GM19468 (cell line): ENCODE results near the gene KCNC3.

ENCODE experiments used
- ATAC-seq: cut with Tn5 transposase; IDR thresholded peaks from one replicate; pipeline ENCODE4 v1.9.1; 2021; ENCODE audit warnings: mild to moderate bottlenecking, moderate library complexity, moderate number of reproducible peaks; ENCODE audit not compliant: unreplicated experiment; ENCODE audit errors: extremely low read depth

The KCNC3 gene

DNA sequence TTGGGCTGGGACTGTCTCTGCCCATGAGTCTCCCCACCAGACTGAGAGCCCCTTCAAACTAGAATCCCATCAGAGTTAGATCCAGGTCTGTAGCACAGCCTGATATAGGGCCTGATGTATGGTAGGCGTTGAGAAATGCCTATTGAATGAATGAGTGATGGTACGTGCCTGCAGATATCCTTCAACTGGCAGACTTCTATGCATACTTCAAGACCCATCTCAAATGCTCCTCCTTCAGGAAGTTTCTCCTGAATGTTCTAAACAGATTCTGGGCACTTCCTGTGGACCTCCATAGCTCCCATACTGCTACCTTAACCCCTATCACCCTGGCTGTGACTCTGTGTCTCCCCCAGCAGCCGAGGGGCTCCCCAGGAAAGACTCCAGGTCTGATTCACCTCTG is 48.2 kb downstream of the KCNC3 start:
- ATAC-seq: no peak

DNA sequence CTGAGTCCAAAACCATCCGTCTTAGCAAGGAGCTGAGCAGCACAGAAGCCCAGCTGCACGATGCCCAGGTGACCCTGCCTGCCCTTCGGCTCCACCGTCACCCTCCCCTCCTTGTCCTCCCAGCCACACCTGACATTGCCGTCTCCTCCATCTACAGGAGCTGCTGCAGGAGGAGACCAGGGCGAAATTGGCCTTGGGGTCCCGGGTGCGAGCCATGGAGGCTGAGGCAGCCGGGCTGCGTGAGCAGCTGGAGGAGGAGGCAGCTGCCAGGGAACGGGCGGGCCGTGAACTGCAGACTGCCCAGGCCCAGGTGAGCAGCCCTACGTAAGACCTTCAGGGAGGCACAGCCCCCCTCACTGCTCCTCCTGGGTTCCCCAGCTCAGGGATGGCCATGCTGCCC is 49.1 kb downstream of the KCNC3 start:
- ATAC-seq: no peak

GRCh38 chr19:50277966-50278580 is 51.1 kb downstream of the KCNC3 start:
- no peak for ATAC-seq

GRCh38 chr19:50276370-50277063 is 52.7 kb downstream of the KCNC3 start:
- ATAC-seq: no peak

DNA sequence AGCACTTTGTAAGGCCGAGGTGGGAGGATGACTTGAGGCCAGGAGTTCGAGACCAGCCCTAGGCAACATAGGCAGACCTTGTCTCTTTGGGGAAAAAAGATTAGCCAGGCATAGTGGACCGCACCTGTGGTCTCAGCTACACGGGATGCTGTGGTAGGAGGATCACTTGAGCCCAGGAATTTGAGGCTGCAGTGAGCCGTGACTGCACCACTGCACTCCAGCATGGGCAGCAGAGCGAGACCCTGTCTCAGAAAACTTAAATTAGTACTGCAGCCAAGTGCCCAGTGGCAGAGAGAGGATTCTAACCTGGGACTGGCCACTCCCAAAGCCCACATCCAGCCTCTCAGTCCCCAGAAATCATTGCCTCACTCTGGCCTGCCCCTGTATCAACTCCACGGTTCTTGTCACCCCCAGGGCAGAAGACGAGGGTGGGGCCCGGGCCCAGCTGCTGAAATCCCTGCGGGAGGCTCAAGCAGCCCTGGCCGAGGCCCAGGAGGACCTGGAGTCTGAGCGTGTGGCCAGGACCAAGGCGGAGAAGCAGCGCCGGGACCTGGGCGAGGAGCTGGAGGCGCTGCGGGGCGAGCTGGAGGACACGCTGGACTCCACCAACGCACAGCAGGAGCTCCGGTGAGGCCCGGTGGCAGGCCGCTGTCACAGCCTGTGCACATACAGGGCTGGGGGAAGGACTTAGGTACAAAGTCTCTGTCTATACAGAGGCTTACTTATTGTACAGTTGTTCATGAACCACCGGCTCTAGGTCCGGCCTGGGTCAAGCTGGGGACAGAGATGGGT is 53.4 kb downstream of the KCNC3 start:
- no peak for ATAC-seq

- no peak for ATAC-seq
These were observed 55.4 kb downstream of the KCNC3 start for GRCh38 chr19:50273821-50274220.

GRCh38 chr19:50272263-50272897 is 56.8 kb downstream of the KCNC3 start:
- ATAC-seq: no peak

DNA sequence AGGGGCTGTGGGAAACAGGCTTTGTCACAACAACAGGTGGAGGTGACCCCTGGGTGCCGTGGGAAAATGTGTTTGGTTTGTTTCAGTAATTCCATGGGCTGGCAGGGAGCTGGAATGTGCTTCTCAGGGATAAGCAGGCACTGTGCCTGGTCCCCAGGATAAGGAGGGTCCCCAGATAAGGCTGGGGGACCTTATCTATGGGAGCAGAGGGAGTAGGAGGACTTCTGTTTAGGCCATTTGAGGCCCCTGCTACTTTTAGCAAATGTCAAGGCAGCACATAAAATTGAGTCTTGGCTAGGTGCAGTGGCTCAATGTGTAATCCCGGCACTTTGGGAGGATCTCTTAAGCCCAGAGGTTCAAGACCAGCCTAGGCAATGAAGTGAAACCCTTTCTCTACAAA is 59.5 kb downstream of the KCNC3 start:
- ATAC-seq: no peak

- no peak for ATAC-seq
These were observed 60.7 kb downstream of the KCNC3 start for GRCh38 chr19:50268501-50268900.

- no peak for ATAC-seq
These were observed 61.1 kb downstream of the KCNC3 start for GRCh38 chr19:50268041-50268440.

- no peak for ATAC-seq
These were observed 62.3 kb downstream of the KCNC3 start for GRCh38 chr19:50266896-50267295.

- ATAC-seq: no peak
These were observed 63.1 kb downstream of the KCNC3 start for GRCh38 chr19:50266041-50266440.

DNA sequence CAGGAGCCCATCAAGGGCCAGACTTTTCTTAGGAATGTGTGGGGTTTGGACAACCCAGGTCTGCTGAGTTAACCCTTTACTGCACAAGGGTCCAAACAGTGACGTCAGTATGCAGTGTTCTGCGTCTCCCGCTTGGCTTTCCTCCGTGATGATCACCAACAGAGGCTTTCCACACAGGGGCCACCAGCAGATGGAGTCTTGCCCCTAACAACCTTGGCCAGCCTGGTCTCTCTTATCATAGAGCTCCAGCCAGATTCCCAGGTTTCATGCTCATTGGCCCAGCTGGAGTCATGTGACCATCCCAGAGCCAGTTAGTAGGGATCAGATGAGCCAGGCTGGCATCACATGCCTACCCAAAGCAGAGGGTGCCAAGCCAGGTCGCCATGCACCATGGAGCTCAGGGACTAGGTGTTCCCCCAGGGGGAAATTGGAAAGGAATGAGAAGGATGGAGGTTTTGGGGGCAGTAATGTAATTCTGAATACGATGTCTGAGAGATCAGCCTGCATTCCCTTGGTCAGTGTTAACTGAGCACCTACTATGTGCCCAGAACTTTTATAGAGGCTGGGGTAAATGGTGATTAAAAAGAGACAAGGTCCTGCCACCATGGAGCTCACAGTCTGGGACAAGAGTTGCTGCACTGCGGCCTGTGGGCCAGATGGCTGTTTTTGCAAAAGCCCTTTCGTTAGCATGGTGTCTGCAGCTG is 64.5 kb downstream of the KCNC3 start:
- no peak for ATAC-seq

- ATAC-seq: no peak
These were observed 66.0 kb downstream of the KCNC3 start for GRCh38 chr19:50263176-50263575.
